ENCODE data around the gene PAXX. TPM values are rescaled to one million over a fixed set of nuclear protein-coding genes. Genes with fewer than 3 reads are reported as not detected.

PAXX gene
- total RNA-seq, 1 donor from 2014 or later, result 34.4 TPM

DNA sequence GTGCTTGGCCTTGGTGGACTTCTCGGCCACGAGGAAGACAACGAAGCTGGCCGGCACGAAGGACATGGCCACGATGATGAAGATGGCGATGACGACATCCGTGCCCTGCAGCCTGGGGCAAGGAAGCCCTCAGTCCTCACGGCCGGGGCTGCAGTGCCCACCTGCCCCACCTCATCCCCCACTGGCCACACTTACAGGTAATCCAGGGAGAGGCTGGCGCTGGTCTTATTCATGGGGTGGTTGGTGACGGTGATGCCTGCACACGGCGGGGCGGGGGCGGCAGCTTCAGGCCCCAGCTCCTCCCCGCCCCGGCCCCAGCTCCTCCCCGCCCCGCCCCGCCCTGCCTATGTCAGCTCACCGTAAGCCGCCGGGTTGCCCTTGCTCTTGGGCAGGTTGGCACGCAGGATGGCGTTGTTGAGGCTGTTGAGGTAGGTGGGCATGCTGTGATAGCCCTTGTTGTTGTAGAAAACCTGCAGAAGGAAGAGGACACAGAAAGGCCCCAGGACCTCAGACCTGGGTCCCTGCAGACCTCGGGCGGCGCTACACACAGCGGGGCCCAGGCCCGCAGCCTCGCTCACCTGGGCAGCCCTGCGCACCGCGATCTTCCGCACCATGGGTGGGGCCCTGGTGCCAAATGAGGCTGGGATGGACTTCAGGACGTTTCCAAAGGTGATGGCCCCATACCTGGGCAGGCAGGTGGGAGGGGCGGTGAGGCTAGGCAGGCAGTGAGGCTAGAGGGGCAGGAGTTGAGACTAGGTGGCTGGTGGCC lies 19.9 kb downstream of the PAXX start:
- TF ChIP-seq, protein P1, sequence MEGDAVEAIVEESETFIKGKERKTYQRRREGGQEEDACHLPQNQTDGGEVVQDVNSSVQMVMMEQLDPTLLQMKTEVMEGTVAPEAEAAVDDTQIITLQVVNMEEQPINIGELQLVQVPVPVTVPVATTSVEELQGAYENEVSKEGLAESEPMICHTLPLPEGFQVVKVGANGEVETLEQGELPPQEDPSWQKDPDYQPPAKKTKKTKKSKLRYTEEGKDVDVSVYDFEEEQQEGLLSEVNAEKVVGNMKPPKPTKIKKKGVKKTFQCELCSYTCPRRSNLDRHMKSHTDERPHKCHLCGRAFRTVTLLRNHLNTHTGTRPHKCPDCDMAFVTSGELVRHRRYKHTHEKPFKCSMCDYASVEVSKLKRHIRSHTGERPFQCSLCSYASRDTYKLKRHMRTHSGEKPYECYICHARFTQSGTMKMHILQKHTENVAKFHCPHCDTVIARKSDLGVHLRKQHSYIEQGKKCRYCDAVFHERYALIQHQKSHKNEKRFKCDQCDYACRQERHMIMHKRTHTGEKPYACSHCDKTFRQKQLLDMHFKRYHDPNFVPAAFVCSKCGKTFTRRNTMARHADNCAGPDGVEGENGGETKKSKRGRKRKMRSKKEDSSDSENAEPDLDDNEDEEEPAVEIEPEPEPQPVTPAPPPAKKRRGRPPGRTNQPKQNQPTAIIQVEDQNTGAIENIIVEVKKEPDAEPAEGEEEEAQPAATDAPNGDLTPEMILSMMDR (IDR thresholded peaks at IDR 0.05), result no peak
- peaks cover 9% of the 10 kb centered on the region for H3K36me3 Mint-ChIP-seq (ENCODE audit: low read depth)
- no peak for DNase-seq (ENCODE audit: low spot score)
- no peaks in the 10 kb centered on the region for H3K4me1 Mint-ChIP-seq (ENCODE audit: low read depth)
- no peak overlapping the region for H3K4me3 Mint-ChIP-seq (ENCODE audit: unreplicated experiment)
- H3K9me3 Mint-ChIP-seq (ENCODE audit: low read depth), result no peaks in the 10 kb centered on the region
- H3K27ac Mint-ChIP-seq (ENCODE audit: unreplicated experiment), result no peak overlapping the region
- no peaks in the 10 kb centered on the region for H3K27me3 Mint-ChIP-seq (ENCODE audit: low read depth)

DNA sequence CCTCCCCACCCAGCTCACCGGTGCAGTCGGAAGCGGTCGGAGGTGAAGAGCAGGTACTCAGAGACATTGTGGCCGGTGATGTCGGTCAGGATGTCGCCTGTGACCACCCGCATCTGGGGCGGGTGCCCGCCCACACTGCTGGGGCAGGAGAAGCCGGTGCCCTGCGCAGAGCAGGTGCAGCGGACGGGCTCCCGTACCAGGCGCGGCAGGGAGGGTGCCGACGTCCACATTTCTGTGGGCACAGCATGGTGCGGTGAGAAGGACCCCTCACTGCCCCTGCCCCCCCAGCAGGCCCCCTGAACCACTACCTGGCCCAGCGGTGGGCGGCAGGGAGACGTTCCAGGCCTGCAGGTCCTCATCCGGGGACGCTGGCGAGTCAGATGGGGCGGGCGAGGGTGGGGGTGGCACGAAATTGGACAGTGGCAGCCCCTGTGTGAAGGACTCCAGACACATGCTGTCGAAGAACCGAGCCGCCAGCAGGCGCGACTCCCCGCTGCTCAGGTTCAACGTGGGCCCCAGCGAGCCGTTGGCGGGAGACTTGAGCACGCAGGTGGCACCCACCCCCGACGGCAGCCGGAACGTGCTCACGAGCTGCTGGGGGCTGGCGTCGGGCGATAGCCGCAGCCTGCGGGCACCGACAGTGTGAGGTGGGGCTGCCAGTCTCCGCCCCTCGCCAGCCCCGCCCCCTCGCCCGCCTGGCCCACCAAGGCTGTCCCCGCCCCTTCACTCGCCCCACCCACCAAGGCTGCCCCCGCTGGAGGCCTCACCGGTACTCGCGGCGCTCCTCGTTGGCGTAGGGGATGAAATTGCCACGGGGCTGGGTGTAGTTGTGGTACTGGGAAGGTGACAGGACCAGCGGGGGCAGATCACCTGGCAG lies 20.7 kb downstream of the PAXX start:
- TF ChIP-seq, protein P1 (IDR thresholded peaks at IDR 0.05), result no peak
- Mint-ChIP-seq H3K9me3 (ENCODE audit: low read depth) (no peaks in the 10 kb centered on the region), H3K27me3 (ENCODE audit: low read depth) (no peaks in the 10 kb centered on the region), H3K27ac (ENCODE audit: unreplicated experiment) (no peak overlapping the region), H3K4me3 (ENCODE audit: unreplicated experiment) (no peak overlapping the region), H3K36me3 (ENCODE audit: low read depth) (peaks cover 10% of the 10 kb centered on the region), H3K4me1 (ENCODE audit: low read depth) (no peaks in the 10 kb centered on the region)
- no peak for DNase-seq (ENCODE audit: low spot score)

DNA sequence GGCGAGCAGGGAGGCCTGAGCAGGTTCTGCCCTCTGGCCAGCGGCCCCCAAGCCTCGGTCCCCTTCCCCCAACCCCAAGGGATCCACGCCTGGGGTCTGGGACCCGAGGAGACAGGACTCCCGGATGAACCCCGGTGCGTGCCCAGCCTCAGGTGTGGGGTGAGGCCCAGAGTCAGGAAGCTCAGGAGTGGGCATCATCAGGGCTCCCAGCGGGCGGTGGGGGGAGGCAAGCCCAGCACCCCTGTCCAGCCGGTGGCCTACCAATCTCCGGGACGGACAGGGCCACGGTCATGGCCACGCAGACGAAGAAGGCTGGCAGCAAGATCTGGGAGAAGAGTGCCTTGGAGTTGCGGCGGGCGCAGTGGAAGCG lies 21.3 kb downstream of the PAXX start:
- no peaks in the 10 kb centered on the region for H3K4me1 Mint-ChIP-seq (ENCODE audit: low read depth)
- no peak overlapping the region for H3K27ac Mint-ChIP-seq (ENCODE audit: unreplicated experiment)
- no peak for DNase-seq (ENCODE audit: low spot score)
- H3K4me3 Mint-ChIP-seq (ENCODE audit: unreplicated experiment), result no peak overlapping the region
- TF ChIP-seq, protein P1 (IDR thresholded peaks at IDR 0.05), result no peak
- H3K27me3 Mint-ChIP-seq (ENCODE audit: low read depth), result no peaks in the 10 kb centered on the region
- H3K36me3 Mint-ChIP-seq (ENCODE audit: low read depth), result peaks cover 11% of the 10 kb centered on the region
- no peaks in the 10 kb centered on the region for H3K9me3 Mint-ChIP-seq (ENCODE audit: low read depth)

DNA sequence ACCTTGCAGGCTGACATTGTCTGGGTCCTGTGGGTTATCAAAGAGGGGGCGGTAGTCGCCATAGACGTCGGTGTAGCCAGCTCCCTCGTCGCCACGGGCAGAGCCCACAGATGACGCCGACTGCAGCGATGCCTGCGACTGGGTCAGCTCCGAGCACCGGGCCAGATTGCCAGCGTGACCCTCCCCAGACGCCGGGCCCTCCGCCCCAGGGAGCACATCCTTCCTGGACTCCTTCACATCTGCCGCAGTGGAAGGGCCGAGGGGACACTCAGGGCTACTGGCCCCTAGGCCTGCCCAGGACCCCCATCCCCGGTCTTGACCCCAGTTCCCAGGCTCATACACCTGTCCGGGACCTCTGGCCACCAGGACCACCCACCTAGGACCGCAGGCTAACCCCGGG lies 21.9 kb downstream of the PAXX start:
- no peaks in the 10 kb centered on the region for H3K4me1 Mint-ChIP-seq (ENCODE audit: low read depth)

More for the DNA sequence above, 21.9 kb downstream of the PAXX start:
- H3K9me3 Mint-ChIP-seq (ENCODE audit: low read depth), result no peaks in the 10 kb centered on the region
- H3K27ac Mint-ChIP-seq (ENCODE audit: unreplicated experiment), result no peak overlapping the region
- peaks cover 12% of the 10 kb centered on the region for H3K36me3 Mint-ChIP-seq (ENCODE audit: low read depth)
- TF ChIP-seq, protein P1 (IDR thresholded peaks at IDR 0.05), result no peak
- no peak overlapping the region for H3K4me3 Mint-ChIP-seq (ENCODE audit: unreplicated experiment)
- no peaks in the 10 kb centered on the region for H3K27me3 Mint-ChIP-seq (ENCODE audit: low read depth)
- no peak for DNase-seq (ENCODE audit: low spot score)
